HG03097 (cell line): ENCODE measurements around the gene HIPK4.
"Not testable (repeated sequence)": the region's sequence is repeated elsewhere in the genome, so short reads cannot be mapped to it uniquely, and the experiment has no call there.

Experiments used
- ATAC-seq: cut with Tn5 transposase; IDR thresholded peaks from one replicate; pipeline ENCODE4 v1.9.1; 2021; ENCODE audit not compliant: unreplicated experiment, low FRiP score

Gene HIPK4

GRCh38 chr19:40418040-40418439 lies 28.1 kb upstream of the HIPK4 start:
- ATAC-seq: no peak

DNA sequence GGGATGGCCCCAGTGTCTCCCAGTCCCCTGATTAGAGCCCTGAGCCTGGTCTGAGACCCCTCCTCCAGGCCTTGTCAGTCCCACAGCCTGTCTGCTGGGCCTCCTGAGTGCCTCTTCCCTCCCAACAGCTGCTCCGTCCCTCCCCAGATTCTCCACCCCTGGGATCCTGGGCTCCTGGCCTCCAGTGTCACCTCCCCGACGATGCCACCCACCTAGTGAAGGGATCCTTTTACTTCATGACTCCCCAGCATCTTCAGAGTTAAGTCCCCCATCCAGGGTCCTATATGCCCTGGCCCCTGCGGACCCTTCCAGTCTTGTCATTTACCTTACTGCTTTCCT lies 27.6 kb upstream of the HIPK4 start:
- ATAC-seq: no peak

- no peak for ATAC-seq
Measured at GRCh38 chr19:40416918-40417642, 27.1 kb upstream of the HIPK4 start.

GRCh38 chr19:40415768-40416167 lies 25.8 kb upstream of the HIPK4 start:
- no peak for ATAC-seq

DNA sequence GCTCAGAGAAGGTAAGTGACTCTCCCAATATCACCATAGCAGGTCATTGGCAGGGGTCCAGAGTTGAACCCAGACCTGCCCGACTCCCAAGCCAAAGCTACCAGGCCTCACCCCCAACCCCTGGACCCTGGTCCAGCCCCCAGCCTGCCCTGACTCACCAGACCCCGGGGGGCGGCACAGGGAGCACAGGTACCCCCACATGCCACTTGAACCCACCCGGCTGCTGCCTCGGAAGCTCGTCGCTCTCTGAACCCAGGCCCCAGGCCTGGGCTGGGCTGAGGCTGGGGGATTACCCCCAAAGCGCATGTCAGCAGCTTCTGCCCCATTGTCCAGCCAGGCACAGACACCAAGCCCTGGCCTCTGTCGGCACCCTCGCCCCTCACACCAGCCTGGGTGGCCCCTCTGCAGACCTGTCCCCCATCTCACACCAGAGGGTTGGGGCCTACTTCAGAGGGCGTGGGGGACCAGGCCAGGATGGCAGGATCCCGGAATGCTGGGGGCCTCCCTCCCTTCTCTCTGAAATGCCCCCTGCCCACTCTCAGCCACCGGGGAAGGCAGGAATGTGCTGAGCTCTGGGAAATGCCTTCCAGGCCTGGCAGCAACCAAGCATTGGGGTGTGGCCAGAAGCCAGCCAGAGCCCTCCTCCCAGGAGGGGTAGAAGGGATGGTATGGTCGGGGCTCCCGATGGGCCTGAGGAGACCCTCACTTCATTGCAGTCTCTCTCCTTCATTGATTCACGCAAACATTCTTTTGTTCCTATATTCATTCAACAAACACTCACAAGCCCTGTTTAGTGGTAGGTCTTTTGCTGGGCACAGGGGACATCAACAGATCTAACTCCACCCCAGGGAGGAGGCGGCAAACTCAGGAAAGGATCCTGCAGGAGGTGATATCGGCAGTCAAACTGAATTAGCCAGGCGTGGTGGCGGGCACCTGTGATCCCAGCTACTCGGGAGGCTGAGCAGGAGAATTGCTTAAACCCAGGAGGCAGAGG lies 24.9 kb upstream of the HIPK4 start:
- no peak for ATAC-seq

GRCh38 chr19:40413291-40413845 lies 23.4 kb upstream of the HIPK4 start, which contains the start of gene PRX:
Gene PRX, minus strand, starts transcription at chr19:40413378. Its CDS starts 5,446 bp downstream, at chr19:40407932.
- ATAC-seq: no peak

DNA sequence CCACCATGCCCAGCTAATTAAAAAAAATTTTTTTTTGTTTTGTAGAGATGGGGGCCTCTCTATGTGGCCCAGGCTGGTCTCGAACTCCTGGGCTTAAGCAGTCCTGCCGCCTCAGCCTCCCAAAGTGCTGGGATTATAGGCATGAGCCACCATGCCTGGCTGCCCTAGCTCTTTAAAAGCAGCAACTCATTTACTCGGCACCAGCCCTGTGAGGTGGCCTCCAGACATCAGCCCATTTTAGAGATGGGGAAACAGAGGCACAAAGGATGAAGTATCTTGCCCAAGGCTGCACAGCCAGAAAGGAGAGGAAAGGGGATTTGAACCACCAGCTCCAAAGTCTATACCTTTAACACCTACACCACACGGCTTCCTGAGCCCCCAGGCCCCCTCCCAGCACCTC lies 22.9 kb upstream of the HIPK4 start:
- ATAC-seq: no peak

DNA sequence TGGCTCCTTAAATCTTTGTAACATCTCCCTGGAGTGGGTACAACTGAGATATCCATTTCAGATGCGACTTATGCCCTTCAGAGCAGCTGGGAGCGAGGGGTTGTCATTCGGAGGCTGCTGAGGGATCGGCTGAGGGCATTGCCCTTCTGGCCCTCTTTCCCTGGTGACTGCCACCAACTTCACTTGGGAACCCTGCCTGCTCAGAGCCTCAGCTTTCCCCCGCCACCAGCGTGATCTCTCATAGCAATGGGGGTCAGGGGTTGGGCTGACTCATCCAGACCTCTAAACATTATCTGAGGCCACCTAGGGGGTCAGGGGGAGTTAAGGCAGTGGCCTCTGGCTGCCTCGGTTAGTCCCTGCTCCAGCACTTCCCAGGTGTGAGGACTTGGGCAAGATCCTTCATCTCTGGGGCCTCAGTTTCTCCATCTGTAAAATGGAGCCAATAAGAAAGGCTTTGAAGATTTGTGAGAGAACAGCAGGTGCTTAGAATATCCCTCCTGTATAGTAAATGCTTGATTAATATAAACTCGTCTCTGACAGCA lies 22.0 kb upstream of the HIPK4 start:
- no peak for ATAC-seq

DNA sequence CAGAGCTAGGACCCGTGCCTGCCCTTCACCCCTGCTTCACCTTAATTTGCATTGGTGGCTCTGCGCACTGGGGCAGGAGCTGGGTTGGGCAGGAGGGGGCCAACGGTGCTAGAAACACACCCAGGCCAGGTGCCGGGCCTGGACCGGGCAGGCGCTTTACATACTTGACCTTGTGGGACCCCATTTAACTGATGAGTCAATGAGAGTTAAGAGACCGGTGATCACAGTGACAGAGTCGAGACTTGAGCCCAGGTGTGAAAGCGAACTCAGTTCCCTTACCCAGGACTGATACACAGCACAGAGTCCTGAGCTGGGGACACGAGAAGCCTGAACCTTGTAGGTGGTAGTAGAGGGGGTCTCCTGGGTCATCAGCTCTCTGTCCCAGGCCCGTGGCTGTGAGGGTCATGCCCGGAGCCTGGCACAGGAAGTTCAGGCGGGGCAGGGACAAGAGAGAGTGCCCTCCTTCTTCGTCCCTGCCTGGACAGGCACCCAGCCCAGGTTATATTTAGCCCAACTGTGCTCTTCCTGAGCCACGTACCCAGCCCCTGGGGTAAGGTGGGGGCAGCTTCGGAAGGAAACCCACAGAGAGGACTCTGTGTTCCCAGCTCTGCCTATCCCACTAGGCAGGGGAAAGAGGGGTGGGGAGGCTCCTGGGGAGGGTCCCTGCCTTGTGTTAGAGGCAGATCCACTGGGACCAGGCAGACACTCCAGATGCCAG lies 21.3 kb upstream of the HIPK4 start:
- no peak for ATAC-seq

DNA sequence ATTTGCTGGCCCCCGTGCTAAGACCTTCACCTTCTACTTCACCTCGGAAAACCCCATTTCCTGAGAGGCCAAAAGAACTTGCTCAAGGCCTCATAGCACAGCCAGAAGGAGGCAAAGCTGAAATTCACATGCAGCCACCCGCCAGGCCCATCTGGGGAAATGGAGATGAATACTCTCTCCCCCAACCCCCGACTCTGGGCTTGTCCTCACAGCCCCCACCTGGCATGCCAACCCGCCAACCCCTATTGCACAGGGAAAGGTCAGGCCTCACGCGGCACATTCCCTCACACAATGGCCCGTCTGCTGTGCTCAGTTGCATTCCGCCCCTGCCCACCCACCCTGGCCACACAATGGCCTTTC lies 20.0 kb upstream of the HIPK4 start:
- no peak for ATAC-seq

GRCh38 chr19:40408598-40408925 lies 18.6 kb upstream of the HIPK4 start:
- ATAC-seq: not testable (repeated sequence)

GRCh38 chr19:40407714-40408597 lies 18.0 kb upstream of the HIPK4 start:
- ATAC-seq: no peak

DNA sequence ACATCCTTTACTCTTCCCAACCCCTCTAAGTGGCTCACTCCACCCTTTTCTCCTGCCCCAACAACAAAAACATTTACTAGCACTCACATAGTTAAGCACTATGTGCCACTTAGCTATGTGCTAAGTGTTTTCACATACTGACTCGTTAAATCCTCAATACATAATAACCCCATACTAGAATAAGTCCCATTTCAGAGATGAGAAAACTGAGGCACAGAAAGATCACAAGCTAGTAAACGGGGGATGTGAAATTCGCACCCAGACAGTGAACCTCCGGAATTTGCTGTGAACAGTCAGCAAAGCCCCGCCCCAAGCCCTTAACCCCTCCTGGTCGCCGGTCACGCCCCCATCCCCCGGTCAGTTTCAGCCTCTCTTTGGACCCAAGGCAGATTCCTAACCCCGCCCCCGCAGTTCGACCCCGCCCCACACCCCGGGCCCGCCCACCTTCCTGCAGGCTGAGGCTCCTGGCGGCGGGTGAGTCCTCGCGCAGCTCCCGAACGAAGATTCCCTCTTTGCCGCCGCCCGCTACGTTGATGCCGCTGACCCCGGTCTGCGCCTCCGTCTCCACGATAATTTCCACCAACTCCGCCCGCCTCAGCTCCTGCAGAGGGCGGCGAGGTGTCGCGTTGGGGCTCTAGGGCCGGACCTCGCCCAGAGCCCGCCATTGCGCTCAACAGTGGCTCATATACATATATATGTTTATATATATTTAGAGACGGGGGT lies 13.4 kb upstream of the HIPK4 start:
- ATAC-seq: peak; percentile 53

GRCh38 chr19:40400559-40400958 lies 10.6 kb upstream of the HIPK4 start:
- ATAC-seq: no peak

- no peak for ATAC-seq
Measured at GRCh38 chr19:40398417-40399131, 8.6 kb upstream of the HIPK4 start.

DNA sequence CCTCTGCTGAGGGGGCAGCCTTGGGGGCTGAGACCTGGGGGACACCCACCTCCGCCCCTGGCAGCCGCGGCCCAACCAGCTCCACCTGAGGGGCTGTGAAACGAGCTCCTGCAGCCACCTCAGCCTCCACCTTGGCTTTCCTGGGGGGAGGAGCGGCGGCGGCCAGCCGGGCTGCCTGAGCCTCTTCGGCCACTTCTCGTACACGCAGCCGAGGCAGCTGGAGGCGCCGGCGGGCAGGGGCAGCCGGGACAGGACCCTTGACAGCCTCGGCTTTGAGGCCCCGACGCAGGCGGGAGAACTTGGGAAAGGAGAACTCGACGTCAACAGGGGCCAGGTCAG lies 7.6 kb upstream of the HIPK4 start:
- no peak for ATAC-seq

GRCh38 chr19:40396886-40397567 lies 7.0 kb upstream of the HIPK4 start:
- ATAC-seq: no peak

- no peak for ATAC-seq
Measured at GRCh38 chr19:40395956-40396355, 6.0 kb upstream of the HIPK4 start.
